ENCODE data around the gene RNF215.
"Not testable (repeated sequence)": the region's sequence is repeated elsewhere in the genome, so short reads cannot be mapped to it uniquely, and the experiment has no call there.

RNF215 gene

GRCh38 chr22:30402028-30402765 lies 15.0 kb upstream of the RNF215 start:
- DNase-seq (ENCODE audit: extremely low spot score), result no peak
- TF ChIP-seq ELF4 (IDR thresholded peaks at IDR 0.05), result no peak
- TF ChIP-seq SUZ12 (IDR thresholded peaks at IDR 0.05), result no peak
- TF ChIP-seq SP1 (IDR thresholded peaks at IDR 0.05), result no peak
- ChIA-PET POLR2A (interaction anchor here (1.2 to 2.0 kb wide), 4 partner anchors 15 to 23 kb away, joined by 3 to 15 read pairs (median 4); partner anchors contain the start of genes MTFP1 and RNF215), CTCF (interaction anchor here (1.3 kb wide), 1 partner anchor 13 kb away, joined by 4 read pairs; no protein-coding TSS in a partner anchor)

- CTCF ChIA-PET; DNase-seq (ENCODE audit: extremely low spot score): not testable (repeated sequence)
- POLR2A ChIA-PET, result interaction anchor here (7.9 kb wide), 1 partner anchor 23 kb away, joined by 85 read pairs; the partner anchor contains the start of gene MTFP1
Measured at GRCh38 chr22:30401024-30401423, 13.8 kb upstream of the RNF215 start.

- ChIA-PET CTCF (no interaction called here), POLR2A (interaction anchor here (7.9 kb wide), 1 partner anchor 24 kb away, joined by 85 read pairs; the partner anchor contains the start of gene MTFP1)
- DNase-seq (ENCODE audit: extremely low spot score), result no peak
- TF ChIP-seq L3MBTL2 (conservative IDR thresholded peaks at IDR 0.05) (no peak), ZNF384 (IDR thresholded peaks at IDR 0.05) (no peak), ELF4 (IDR thresholded peaks at IDR 0.05) (no peak), HDGF (IDR thresholded peaks at IDR 0.05; ENCODE audit: borderline replicate concordance) (no peak), SUZ12 (IDR thresholded peaks at IDR 0.05) (no peak)
Measured at GRCh38 chr22:30400159-30400558, 12.9 kb upstream of the RNF215 start.

GRCh38 chr22:30399718-30400117 lies 12.5 kb upstream of the RNF215 start:
- TF ChIP-seq SP1 (IDR thresholded peaks at IDR 0.05) (no peak), HDGF (IDR thresholded peaks at IDR 0.05; ENCODE audit: borderline replicate concordance) (no peak), FOXA1 (IDR thresholded peaks at IDR 0.05) (no peak), LEF1 (IDR thresholded peaks at IDR 0.05; ENCODE audit: borderline replicate concordance) (no peak), BHLHE40 (IDR thresholded peaks at IDR 0.05; ENCODE audit: borderline replicate concordance) (no peak), TARDBP (IDR thresholded peaks at IDR 0.05) (no peak), CTBP1 (IDR thresholded peaks at IDR 0.05; ENCODE audit: borderline replicate concordance) (no peak), ELF4 (IDR thresholded peaks at IDR 0.05) (no peak), SUZ12 (IDR thresholded peaks at IDR 0.05) (no peak), ZNF384 (IDR thresholded peaks at IDR 0.05) (no peak), L3MBTL2 (conservative IDR thresholded peaks at IDR 0.05) (no peak)
- DNase-seq (ENCODE audit: extremely low spot score), result no peak
- ChIA-PET CTCF (interaction anchor here (1.0 kb wide), 1 partner anchor 12 kb away, joined by 4 read pairs; the partner anchor contains the start of gene RNF215), POLR2A (interaction anchor here (7.9 kb wide), 1 partner anchor 24 kb away, joined by 85 read pairs; the partner anchor contains the start of gene MTFP1)

DNA sequence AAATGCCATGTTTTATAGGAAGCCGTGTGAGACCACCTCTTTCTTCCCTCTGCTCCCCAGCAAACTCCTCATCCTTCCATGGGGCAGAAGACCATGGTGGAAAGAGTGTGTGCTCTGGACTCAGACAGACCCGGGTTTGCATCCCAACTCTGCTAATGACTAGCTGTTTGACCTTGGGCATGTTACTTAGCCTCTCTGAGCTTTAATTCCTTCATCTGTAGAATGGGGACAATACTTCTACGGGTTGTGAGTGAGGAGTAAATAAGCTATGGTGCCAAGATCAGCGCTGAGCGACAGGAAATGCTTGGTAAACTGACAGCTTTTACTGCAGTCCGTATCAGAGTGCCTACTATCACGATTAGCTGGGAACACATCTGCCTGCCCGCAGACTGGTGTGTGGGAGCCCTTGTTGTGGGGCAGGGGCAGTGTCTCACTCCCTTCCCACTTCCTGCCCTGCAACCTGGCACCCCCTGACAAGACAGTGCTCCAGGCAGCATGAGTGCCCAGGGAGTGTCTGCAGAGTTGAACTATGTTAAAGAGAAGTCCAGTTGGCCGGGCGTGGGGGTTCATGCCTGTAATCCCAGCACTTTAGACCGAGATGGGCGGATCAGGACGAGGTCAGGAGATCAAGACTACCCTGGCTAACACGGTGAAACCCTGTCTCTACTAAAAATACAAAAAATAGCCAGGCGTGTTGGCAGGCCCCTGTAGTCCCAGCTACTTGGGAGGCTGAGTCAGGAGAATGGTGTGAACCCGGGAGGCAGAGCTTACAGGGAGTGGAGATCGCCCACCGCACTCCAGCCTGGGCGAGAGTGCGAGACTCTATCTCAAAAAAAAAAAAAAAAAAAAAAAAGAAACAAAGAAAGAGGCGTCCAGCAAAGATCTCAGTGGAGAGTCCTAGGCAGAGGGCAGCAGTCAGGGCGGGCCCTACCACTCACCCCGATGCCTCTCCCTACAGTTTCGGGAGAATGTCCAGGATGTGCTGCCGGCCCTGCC lies 11.8 kb upstream of the RNF215 start:
- CTCF ChIA-PET, result interaction anchor here (0.6 to 1.0 kb wide), 2 partner anchors 12 to 294 kb away, joined by 4 to 6 read pairs; partner anchors contain the start of gene RNF215
- DNase-seq (ENCODE audit: extremely low spot score), result no peak
- POLR2A ChIA-PET, result interaction anchor here (0.5 to 7.9 kb wide), 2 partner anchors 25 to 263 kb away, joined by 3 to 85 read pairs; partner anchors contain the start of gene MTFP1
- no peak for TF ChIP-seq FOXK2 (IDR thresholded peaks at IDR 0.05)
- TF ChIP-seq BHLHE40 (IDR thresholded peaks at IDR 0.05; ENCODE audit: borderline replicate concordance), result no peak
- no peak for TF ChIP-seq LEF1 (IDR thresholded peaks at IDR 0.05; ENCODE audit: borderline replicate concordance)
- TF ChIP-seq CTBP1 (IDR thresholded peaks at IDR 0.05; ENCODE audit: borderline replicate concordance), result no peak
- TF ChIP-seq SUZ12 (IDR thresholded peaks at IDR 0.05), result no peak
- TF ChIP-seq NFRKB (IDR thresholded peaks at IDR 0.05), result no peak
- no peak for TF ChIP-seq SP1 (IDR thresholded peaks at IDR 0.05)
- no peak for TF ChIP-seq ELF4 (IDR thresholded peaks at IDR 0.05)
- no peak for TF ChIP-seq L3MBTL2 (conservative IDR thresholded peaks at IDR 0.05)
- TF ChIP-seq TARDBP (IDR thresholded peaks at IDR 0.05), result no peak
- no peak for TF ChIP-seq FOXM1 (IDR thresholded peaks at IDR 0.05; ENCODE audit: borderline replicate concordance)
- TF ChIP-seq ZNF384 (IDR thresholded peaks at IDR 0.05), result no peak
- no peak for TF ChIP-seq PKNOX1 (IDR thresholded peaks at IDR 0.05)
- no peak for TF ChIP-seq ARNT (IDR thresholded peaks at IDR 0.05)
- TF ChIP-seq HDGF (IDR thresholded peaks at IDR 0.05; ENCODE audit: borderline replicate concordance), result no peak
- TF ChIP-seq FOXA1 (IDR thresholded peaks at IDR 0.05), result no peak

DNA sequence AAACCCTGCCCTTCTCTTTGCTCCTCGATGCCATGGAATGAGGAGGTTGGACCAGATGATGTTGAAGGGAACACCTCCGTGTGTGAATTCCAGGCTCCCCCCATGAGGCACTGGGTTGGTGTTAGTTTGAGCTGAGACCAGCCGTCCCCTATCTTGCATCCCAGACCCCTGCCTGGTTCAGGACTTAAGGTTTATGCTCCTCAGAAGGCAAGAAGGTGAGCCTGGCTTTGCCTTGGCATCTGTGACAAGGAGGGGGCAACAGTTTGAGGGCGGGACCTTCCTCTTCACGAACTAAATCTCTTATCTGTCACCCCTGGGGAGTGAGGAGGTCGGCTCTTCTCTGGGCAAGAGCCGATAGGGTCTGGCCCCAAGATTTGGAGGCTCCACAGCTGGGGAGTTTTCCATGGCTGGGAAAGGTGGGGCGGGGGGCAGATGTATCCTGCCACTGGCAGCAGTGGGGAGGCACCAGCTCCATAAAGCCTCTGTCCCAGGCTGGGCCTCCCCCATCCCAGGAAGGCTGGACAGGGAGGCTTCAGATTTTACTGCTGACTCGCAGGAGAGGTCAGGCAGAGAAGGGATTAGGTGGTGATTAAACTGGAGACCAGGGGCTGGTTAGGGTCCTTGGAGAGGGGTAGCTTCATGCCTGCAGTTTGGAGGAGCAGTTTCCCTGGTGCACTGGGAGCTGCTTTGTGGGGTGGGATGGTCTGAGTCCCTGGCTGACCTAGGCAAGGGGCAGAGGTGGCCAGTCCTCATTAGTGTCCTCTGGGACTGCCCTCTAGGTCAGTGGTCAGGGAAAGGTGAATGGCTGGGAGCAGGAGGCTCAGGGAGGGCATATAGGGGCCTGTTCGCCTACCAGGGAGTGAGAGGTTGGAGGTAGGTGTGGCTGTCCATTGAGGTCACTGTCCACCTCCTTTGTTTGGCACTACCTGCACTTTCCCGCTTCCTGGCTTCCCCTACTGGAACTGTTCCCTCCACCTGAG lies 10.7 kb upstream of the RNF215 start:
- ChIA-PET POLR2A (interaction anchor here (0.8 to 7.9 kb wide), 7 partner anchors 9 to 109 kb away, joined by 3 to 85 read pairs (median 6); partner anchors contain the start of genes CASTOR1, CCDC157, MTFP1 and SF3A1), CTCF (interaction anchor here (0.8 to 2.7 kb wide), 4 partner anchors 10 to 135 kb away, joined by 4 to 15 read pairs (median 6); partner anchors contain the start of gene RNF215)
- no peak for DNase-seq (ENCODE audit: extremely low spot score)
- TF ChIP-seq SP1 (IDR thresholded peaks at IDR 0.05) (no peak), BHLHE40 (IDR thresholded peaks at IDR 0.05; ENCODE audit: borderline replicate concordance) (no peak), FOXA1 (IDR thresholded peaks at IDR 0.05) (no peak), CTBP1 (IDR thresholded peaks at IDR 0.05; ENCODE audit: borderline replicate concordance) (no peak), ZNF384 (IDR thresholded peaks at IDR 0.05) (no peak), NFRKB (IDR thresholded peaks at IDR 0.05) (no peak), ARNT (IDR thresholded peaks at IDR 0.05) (no peak), HDGF (IDR thresholded peaks at IDR 0.05; ENCODE audit: borderline replicate concordance) (no peak), ELF4 (IDR thresholded peaks at IDR 0.05) (no peak), TARDBP (IDR thresholded peaks at IDR 0.05) (no peak), SUZ12 (IDR thresholded peaks at IDR 0.05) (no peak), FOXM1 (IDR thresholded peaks at IDR 0.05; ENCODE audit: borderline replicate concordance) (no peak), PKNOX1 (IDR thresholded peaks at IDR 0.05) (no peak), LEF1 (IDR thresholded peaks at IDR 0.05; ENCODE audit: borderline replicate concordance) (no peak), FOXK2 (IDR thresholded peaks at IDR 0.05) (no peak), L3MBTL2 (conservative IDR thresholded peaks at IDR 0.05) (no peak)

Measured in HEK293T (cell line).